ENCODE results near the gene APOL2.

GRCh38 chr22:36244522-36245391 is 5.4 kb upstream of the APOL2 start:
- no peak for TF ChIP-seq CTCF (conservative IDR thresholded peaks at IDR 0.05 in 1 of 2, IDR thresholded peaks at IDR 0.05 in 1 of 2; ENCODE audit: extremely low read depth in 1 of 2, insufficient read depth in 1 of 2, low read depth in 1 of 2, low read length in 2 of 2)
- no peak for TF ChIP-seq EZH2 (IDR thresholded peaks at IDR 0.05; ENCODE audit: borderline replicate concordance, low read length)

Data from mammary epithelial cell (primary cell).